HEK293 (cell line): Measurements from ENCODE around the gene UXS1.
"Not testable (repeated sequence)": the region's sequence is repeated elsewhere in the genome, so short reads cannot be mapped to it uniquely, and the experiment has no call there.

Experiments used
- CTCF ChIA-PET: fragments of 350-600 bp; formaldehyde crosslinking; extraction: SDS; loops from one replicate; lab custom pipeline; 2021; ENCODE audit warnings: antibody characterized with exemption; lab: Yijun Ruan, JAX
- POLR2A ChIA-PET: fragments of 300-600 bp; formaldehyde crosslinking; extraction: SDS; loops from one replicate; lab custom pipeline; 2020; ENCODE audit warnings: antibody characterized with exemption, inconsistent platforms; lab: Yijun Ruan, JAX
- H3K27ac ChIP-seq: fragments of 200-500 bp; sonication (Bioruptor generic); 2 replicates; pipeline ENCODE4 v1.5.1; 2014; ENCODE audit warnings: low read depth, low read length, control low read depth, inconsistent platforms; ENCODE audit errors: extremely low read depth
- H3K36me3 ChIP-seq, 2 experiments: fragments of 200-500 bp in 1 of 2; sonication (Bioruptor generic) in 1 of 2; 1 replicate in 1 of 2; 2 replicates in 1 of 2; pipeline ENCODE4 v1.5.1; 2014 to 2017; ENCODE audit warnings: inconsistent platforms in 2 of 2, low read length in 2 of 2; ENCODE audit not compliant: control insufficient read depth in 2 of 2, insufficient read depth in 1 of 2
- H3K4me1 ChIP-seq: fragments of 200-500 bp; sonication (Bioruptor generic); 2 replicates; pipeline ENCODE4 v1.5.1; 2014; ENCODE audit warnings: mild to moderate bottlenecking, low read length, inconsistent platforms; ENCODE audit not compliant: control insufficient read depth, insufficient read depth
- H3K4me3 ChIP-seq: 2 replicates; pipeline ENCODE4 v1.5.1; 2011; ENCODE audit warnings: low read depth, mild to moderate bottlenecking, control low read depth, low read length, moderate library complexity
- H3K9me3 ChIP-seq: fragments of 200-500 bp; sonication (Bioruptor generic); 2 replicates; pipeline ENCODE4 v1.5.1; 2014; ENCODE audit warnings: low read depth, low read length, inconsistent platforms; ENCODE audit not compliant: control insufficient read depth, insufficient read depth
- GLI4 ChIP-seq: fragments of 450-650 bp; formaldehyde crosslinking; IDR thresholded peaks from 2 replicates; pipeline ENCODE4 v1.5.1; 2016; ENCODE audit warnings: missing biosample characterization, missing genetic modification characterization
- REPIN1 ChIP-seq: fragments of 450-650 bp; formaldehyde crosslinking; IDR thresholded peaks from 2 replicates; pipeline ENCODE4 v1.5.1; 2017; ENCODE audit warnings: missing biosample characterization, missing genetic modification characterization, low read depth
- SETDB1 ChIP-seq: IDR thresholded peaks from one replicate; pipeline ENCODE4 v1.6.1; 2017; ENCODE audit warnings: mild to moderate bottlenecking, low read length, moderate library complexity, mixed read lengths; ENCODE audit not compliant: insufficient read length
- TRIM28 ChIP-seq: IDR thresholded peaks from 2 replicates; pipeline ENCODE4 v1.6.1; 2011; ENCODE audit warnings: low read length, control low read depth, borderline replicate concordance
- YY1 ChIP-seq: fragments of 450-650 bp; formaldehyde crosslinking; IDR thresholded peaks from 2 replicates; pipeline ENCODE4 v1.5.1; 2018; ENCODE audit warnings: missing biosample characterization, missing genetic modification characterization
- ZBTB1 ChIP-seq: fragments of 450-650 bp; formaldehyde crosslinking; IDR thresholded peaks from 2 replicates; pipeline ENCODE4 v1.5.1; 2016; ENCODE audit warnings: missing biosample characterization, missing genetic modification characterization
- ZBTB7A ChIP-seq: fragments of 450-650 bp; formaldehyde crosslinking; IDR thresholded peaks from 2 replicates; pipeline ENCODE4 v1.5.1; 2016; ENCODE audit warnings: low read depth, missing biosample characterization, missing genetic modification characterization
- ZNF10 ChIP-seq: fragments of 450-650 bp; formaldehyde crosslinking; IDR thresholded peaks from 2 replicates; pipeline ENCODE4 v1.5.1; 2017; ENCODE audit warnings: missing biosample characterization, missing genetic modification characterization
- ZNF140 ChIP-seq: fragments of 450-650 bp; formaldehyde crosslinking; IDR thresholded peaks from 2 replicates; pipeline ENCODE4 v1.5.1; 2016; ENCODE audit warnings: missing biosample characterization, missing genetic modification characterization
- ZNF169 ChIP-seq: fragments of 450-650 bp; formaldehyde crosslinking; IDR thresholded peaks from 2 replicates; pipeline ENCODE4 v1.5.1; 2016; ENCODE audit warnings: missing biosample characterization, missing genetic modification characterization
- ZNF174 ChIP-seq: fragments of 450-650 bp; formaldehyde crosslinking; IDR thresholded peaks from 2 replicates; pipeline ENCODE4 v1.5.0; 2017; ENCODE audit warnings: missing biosample characterization, mild to moderate bottlenecking, missing genetic modification characterization
- ZNF341 ChIP-seq: fragments of 450-650 bp; formaldehyde crosslinking; IDR thresholded peaks from 2 replicates; pipeline ENCODE4; 2016; ENCODE audit warnings: low read depth, missing biosample characterization, missing genetic modification characterization
- ZNF404 ChIP-seq: fragments of 450-650 bp; formaldehyde crosslinking; IDR thresholded peaks from 2 replicates; pipeline ENCODE4 v1.5.1; 2017; ENCODE audit warnings: missing biosample characterization, missing genetic modification characterization
- ZNF423 ChIP-seq: fragments of 450-650 bp; formaldehyde crosslinking; IDR thresholded peaks from 2 replicates; pipeline ENCODE4 v1.5.1; 2016; ENCODE audit warnings: missing biosample characterization, missing genetic modification characterization
- ZNF426 ChIP-seq: fragments of 450-650 bp; formaldehyde crosslinking; IDR thresholded peaks from 2 replicates; pipeline ENCODE4 v1.5.1; 2017; ENCODE audit warnings: missing biosample characterization, missing genetic modification characterization, mild to moderate bottlenecking, inconsistent platforms, moderate library complexity
- ZNF521 ChIP-seq: fragments of 450-650 bp; formaldehyde crosslinking; IDR thresholded peaks from 2 replicates; pipeline ENCODE4 v1.5.1; 2017; ENCODE audit warnings: missing biosample characterization, mild to moderate bottlenecking, missing genetic modification characterization
- ZNF610 ChIP-seq: fragments of 450-650 bp; formaldehyde crosslinking; IDR thresholded peaks from 2 replicates; pipeline ENCODE4 v1.5.1; 2016; ENCODE audit warnings: missing biosample characterization, missing genetic modification characterization, borderline replicate concordance
- TF ChIP-seq, protein P1 (sequence below): fragments of 450-650 bp; IDR thresholded peaks from 2 replicates; pipeline ENCODE4 v1.5.1; 2018; ENCODE audit warnings: missing biosample characterization, missing genetic modification characterization
- TF ChIP-seq, protein P2 (sequence below): fragments of 450-650 bp; formaldehyde crosslinking; IDR thresholded peaks from 2 replicates; pipeline ENCODE4 v1.5.1; 2017; ENCODE audit warnings: missing biosample characterization, missing genetic modification characterization

UXS1 gene

DNA sequence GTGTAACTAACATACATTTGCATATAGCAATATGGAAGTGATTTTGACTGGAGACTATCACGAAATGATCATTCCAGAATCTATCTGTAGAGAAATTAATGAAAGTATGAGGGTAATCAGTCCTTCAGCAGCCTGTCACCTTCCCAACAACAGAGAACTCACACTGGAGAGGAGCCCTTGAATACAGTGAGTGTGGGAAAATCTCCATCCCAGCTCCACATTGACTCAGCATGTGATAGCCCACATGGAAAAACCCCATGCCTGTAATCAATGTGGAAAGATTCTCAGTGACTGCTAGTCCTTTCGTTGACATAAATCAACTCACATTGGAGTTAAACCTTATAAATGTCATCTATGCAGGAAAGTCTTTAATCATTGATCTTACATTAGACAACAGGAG is 13.1 kb upstream of the UXS1 start:
- H3K36me3 ChIP-seq, result no peaks in the 10 kb centered on the region
- H3K9me3 ChIP-seq, result no peaks in the 10 kb centered on the region
- no peak overlapping the region for H3K27ac ChIP-seq
- ChIA-PET CTCF (no interaction called here), POLR2A (no interaction called here)
- H3K4me1 ChIP-seq, result no peaks in the 10 kb centered on the region
- TF ChIP-seq SETDB1 (peak; percentile 43), ZNF423 (tag by site-specific recombination) (no peak)
- H3K4me3 ChIP-seq, result no peak overlapping the region

DNA sequence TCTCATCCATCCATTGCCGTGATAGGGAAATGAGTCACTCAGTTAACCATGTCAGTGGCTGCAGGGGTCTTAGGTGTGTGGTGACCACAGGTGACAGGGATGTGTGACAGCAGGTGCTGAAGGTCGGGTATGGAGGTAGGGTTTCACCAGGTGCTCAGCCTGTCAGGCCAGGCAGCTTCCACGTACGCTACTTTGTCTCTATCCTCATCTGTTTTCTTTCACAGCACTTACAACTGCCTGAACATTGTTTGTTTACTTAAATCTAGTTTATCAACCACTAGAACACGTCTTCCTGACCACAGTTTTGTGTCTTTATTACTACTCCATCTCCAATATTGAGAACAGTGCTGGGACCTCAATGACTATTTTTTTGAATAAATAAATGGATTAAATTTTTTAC is 11.4 kb upstream of the UXS1 start:
- Histone ChIP-seq H3K4me3 (no peak overlapping the region), H3K36me3 (no peaks in the 10 kb centered on the region), H3K9me3 (no peaks in the 10 kb centered on the region), H3K4me1 (no peaks in the 10 kb centered on the region), H3K27ac (no peak overlapping the region)
- TF ChIP-seq ZNF341 (tag by site-specific recombination), result no peak
- ChIA-PET POLR2A (no interaction called here), CTCF (no interaction called here)

DNA sequence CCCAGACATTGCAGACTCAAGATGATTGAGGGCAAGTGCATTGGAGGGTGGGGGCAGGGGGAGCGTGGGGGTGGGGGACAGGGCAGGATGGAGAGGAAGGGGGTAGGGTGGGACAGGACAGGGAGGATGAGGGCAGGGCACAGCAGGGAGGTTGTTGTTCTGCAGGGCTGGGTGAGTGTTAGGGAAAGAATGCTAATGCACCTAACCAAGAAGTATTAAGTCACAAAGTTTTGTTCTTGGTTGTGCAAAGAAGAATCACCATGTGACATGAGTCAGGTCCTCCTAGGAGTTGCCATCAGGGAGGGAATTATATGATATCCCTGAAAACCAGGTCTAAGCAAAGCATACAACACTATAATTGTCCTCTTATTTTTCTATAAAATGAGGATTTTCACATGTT is 10.4 kb upstream of the UXS1 start:
- CTCF ChIA-PET, H3K4me3 ChIP-seq, H3K9me3 ChIP-seq, H3K4me1 ChIP-seq, POLR2A ChIA-PET, H3K36me3 ChIP-seq, H3K27ac ChIP-seq: not testable (repeated sequence)

DNA sequence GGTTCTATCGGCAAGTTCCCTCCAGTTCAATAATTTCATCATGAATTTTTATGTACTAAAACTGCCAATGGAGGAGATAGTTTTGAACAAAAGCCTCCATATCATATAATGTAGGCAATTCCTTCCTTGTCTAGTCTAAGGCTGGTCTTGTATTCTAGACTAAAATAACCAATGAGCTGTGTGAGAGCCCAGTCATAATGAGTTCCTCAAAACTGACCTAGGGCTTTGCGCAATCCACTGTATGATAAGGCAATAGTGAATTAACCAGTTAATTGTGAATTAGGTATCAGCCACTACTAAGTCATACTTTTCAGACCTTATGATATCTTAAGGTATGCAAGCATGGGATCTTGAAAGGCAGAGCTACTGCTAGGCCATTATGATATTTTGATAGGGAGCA is 7.6 kb upstream of the UXS1 start:
- Histone ChIP-seq H3K4me1 (no peaks in the 10 kb centered on the region), H3K36me3 (no peaks in the 10 kb centered on the region), H3K4me3 (no peak overlapping the region), H3K9me3 (no peaks in the 10 kb centered on the region)
- POLR2A ChIA-PET, result no interaction called here
- CTCF ChIA-PET, result no interaction called here
- TF ChIP-seq ZNF610 (tag by site-specific recombination) (no peak), REPIN1 (no peak), ZNF140 (tag by site-specific recombination) (no peak), ZNF174 (tag by site-specific recombination) (no peak), ZBTB1 (tag by site-specific recombination) (no peak), ZNF521 (tag by site-specific recombination) (no peak), ZNF10 (tag by site-specific recombination) (no peak), ZBTB7A (tag by site-specific recombination) (no peak), GLI4 (tag by site-specific recombination) (no peak), ZNF169 (no peak), ZNF426 (no peak), TRIM28 (no peak), YY1 (tag by site-specific recombination) (no peak), ZNF341 (tag by site-specific recombination) (no peak), ZNF404 (no peak)
- TF ChIP-seq, protein P1, sequence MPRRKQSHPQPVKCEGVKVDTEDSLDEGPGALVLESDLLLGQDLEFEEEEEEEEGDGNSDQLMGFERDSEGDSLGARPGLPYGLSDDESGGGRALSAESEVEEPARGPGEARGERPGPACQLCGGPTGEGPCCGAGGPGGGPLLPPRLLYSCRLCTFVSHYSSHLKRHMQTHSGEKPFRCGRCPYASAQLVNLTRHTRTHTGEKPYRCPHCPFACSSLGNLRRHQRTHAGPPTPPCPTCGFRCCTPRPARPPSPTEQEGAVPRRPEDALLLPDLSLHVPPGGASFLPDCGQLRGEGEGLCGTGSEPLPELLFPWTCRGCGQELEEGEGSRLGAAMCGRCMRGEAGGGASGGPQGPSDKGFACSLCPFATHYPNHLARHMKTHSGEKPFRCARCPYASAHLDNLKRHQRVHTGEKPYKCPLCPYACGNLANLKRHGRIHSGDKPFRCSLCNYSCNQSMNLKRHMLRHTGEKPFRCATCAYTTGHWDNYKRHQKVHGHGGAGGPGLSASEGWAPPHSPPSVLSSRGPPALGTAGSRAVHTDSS (tag by site-specific recombination), result no peak
- TF ChIP-seq, protein P2, sequence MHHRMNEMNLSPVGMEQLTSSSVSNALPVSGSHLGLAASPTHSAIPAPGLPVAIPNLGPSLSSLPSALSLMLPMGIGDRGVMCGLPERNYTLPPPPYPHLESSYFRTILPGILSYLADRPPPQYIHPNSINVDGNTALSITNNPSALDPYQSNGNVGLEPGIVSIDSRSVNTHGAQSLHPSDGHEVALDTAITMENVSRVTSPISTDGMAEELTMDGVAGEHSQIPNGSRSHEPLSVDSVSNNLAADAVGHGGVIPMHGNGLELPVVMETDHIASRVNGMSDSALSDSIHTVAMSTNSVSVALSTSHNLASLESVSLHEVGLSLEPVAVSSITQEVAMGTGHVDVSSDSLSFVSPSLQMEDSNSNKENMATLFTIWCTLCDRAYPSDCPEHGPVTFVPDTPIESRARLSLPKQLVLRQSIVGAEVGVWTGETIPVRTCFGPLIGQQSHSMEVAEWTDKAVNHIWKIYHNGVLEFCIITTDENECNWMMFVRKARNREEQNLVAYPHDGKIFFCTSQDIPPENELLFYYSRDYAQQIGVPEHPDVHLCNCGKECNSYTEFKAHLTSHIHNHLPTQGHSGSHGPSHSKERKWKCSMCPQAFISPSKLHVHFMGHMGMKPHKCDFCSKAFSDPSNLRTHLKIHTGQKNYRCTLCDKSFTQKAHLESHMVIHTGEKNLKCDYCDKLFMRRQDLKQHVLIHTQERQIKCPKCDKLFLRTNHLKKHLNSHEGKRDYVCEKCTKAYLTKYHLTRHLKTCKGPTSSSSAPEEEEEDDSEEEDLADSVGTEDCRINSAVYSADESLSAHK, result no peak
- TF ChIP-seq, all 188 proteins: peak for 0
- no peak overlapping the region for H3K27ac ChIP-seq
